Measurements from ENCODE around the gene IFT80. TPM values are rescaled to one million over a fixed set of nuclear protein-coding genes. Genes with fewer than 3 reads are reported as not detected.

The IFT80 gene
- total and polyA plus RNA-seq, 2 experiments from 2014 or later: 14.1 to 33.0 TPM

DNA sequence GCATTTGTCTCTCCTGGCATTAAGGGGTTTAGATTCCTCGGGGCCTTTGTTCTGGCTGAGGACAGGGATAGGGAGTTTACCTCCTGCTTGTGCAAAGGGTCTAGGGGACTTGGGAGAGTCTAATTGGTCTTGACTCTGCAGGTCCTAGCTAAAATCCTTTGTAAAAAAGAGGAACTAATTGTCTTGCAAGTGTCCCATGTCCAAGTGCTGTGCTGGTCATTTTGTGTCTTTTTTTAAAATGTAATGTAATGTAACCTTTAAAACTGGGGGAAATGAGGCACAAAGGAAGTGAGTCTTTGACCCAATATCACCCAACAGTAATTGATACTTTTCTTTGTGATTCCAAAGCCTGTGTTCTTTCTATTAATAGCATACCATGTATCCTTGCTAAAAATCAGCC is 188.7 kb downstream of the IFT80 start:
- H4K20me1 ChIP-seq (replicated peaks; ENCODE audit: insufficient read depth): no peaks in the 10 kb centered on the region
- no peaks in the 10 kb centered on the region for H3K27me3 ChIP-seq (ENCODE audit: insufficient read depth)
- no peaks in the 10 kb centered on the region for H3K27me3 Mint-ChIP-seq (ENCODE audit: insufficient read depth, low read depth, poor library complexity)
- no peaks in the 10 kb centered on the region for H3K4me1 ChIP-seq (ENCODE audit: insufficient read depth)
- no peak overlapping the region for H3K27ac Mint-ChIP-seq
- DNase-seq (ENCODE audit: low spot score) (no peak), ATAC-seq (no peak)
- H3K9me3 Mint-ChIP-seq: no peaks in the 10 kb centered on the region; the same call in 2 of the 3 replicates
- H3K4me1 Mint-ChIP-seq: no peaks in the 10 kb centered on the region
- H3K4me3 Mint-ChIP-seq: no peak overlapping the region
- no peaks in the 10 kb centered on the region for H3K9me2 ChIP-seq (ENCODE audit: insufficient read depth)
- H3K36me3 ChIP-seq (ENCODE audit: insufficient read depth): no peaks in the 10 kb centered on the region
- H3K4me2 ChIP-seq: no peak overlapping the region
- H3K79me2 ChIP-seq (replicated peaks; ENCODE audit: insufficient read depth): no peaks in the 10 kb centered on the region
- H3K36me3 Mint-ChIP-seq (ENCODE audit: low read depth): no peaks in the 10 kb centered on the region
- no peak for TF ChIP-seq POLR2AphosphoS5 (IDR thresholded peaks at IDR 0.05; ENCODE audit: low read depth)
- no peak for TF ChIP-seq ZNF462 (CRISPR knock-in tag; IDR thresholded peaks at IDR 0.05)
- no peak for TF ChIP-seq ZNF114 (CRISPR knock-in tag; IDR thresholded peaks at IDR 0.05)
- TF ChIP-seq STAT1 (IDR thresholded peaks at IDR 0.05; ENCODE audit: unreplicated experiment): no peak
- no peak for TF ChIP-seq EZH2phosphoT487 (IDR thresholded peaks at IDR 0.05; ENCODE audit: unreplicated experiment)
- TF ChIP-seq NANOG (IDR thresholded peaks at IDR 0.05; ENCODE audit: borderline replicate concordance): no peak
- no peak for TF ChIP-seq EZH2 (IDR thresholded peaks at IDR 0.05; ENCODE audit: low read depth, unreplicated experiment)
- no peak for TF ChIP-seq CREB1 (CRISPR knock-in tag; IDR thresholded peaks at IDR 0.05; ENCODE audit: low read depth)
- TF ChIP-seq ZNF331 (CRISPR knock-in tag; IDR thresholded peaks at IDR 0.05; ENCODE audit: low read depth): no peak
- no peak for TF ChIP-seq ETS1 (IDR thresholded peaks at IDR 0.05)
- TF ChIP-seq, protein P1, sequence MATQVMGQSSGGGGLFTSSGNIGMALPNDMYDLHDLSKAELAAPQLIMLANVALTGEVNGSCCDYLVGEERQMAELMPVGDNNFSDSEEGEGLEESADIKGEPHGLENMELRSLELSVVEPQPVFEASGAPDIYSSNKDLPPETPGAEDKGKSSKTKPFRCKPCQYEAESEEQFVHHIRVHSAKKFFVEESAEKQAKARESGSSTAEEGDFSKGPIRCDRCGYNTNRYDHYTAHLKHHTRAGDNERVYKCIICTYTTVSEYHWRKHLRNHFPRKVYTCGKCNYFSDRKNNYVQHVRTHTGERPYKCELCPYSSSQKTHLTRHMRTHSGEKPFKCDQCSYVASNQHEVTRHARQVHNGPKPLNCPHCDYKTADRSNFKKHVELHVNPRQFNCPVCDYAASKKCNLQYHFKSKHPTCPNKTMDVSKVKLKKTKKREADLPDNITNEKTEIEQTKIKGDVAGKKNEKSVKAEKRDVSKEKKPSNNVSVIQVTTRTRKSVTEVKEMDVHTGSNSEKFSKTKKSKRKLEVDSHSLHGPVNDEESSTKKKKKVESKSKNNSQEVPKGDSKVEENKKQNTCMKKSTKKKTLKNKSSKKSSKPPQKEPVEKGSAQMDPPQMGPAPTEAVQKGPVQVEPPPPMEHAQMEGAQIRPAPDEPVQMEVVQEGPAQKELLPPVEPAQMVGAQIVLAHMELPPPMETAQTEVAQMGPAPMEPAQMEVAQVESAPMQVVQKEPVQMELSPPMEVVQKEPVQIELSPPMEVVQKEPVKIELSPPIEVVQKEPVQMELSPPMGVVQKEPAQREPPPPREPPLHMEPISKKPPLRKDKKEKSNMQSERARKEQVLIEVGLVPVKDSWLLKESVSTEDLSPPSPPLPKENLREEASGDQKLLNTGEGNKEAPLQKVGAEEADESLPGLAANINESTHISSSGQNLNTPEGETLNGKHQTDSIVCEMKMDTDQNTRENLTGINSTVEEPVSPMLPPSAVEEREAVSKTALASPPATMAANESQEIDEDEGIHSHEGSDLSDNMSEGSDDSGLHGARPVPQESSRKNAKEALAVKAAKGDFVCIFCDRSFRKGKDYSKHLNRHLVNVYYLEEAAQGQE (IDR thresholded peaks at IDR 0.05; ENCODE audit: unreplicated experiment): no peak
- TF ChIP-seq JUNB (IDR thresholded peaks at IDR 0.05; ENCODE audit: unreplicated experiment): no peak
- no peak overlapping the region for H3K27ac ChIP-seq (ENCODE audit: low read depth)
- no peak overlapping the region for H3K4me3 ChIP-seq
- 0 out of 2 replicates have a peak overlapping the region, but pooled peaks have one; percentile 23 for H2AFZ ChIP-seq
- no peaks in the 10 kb centered on the region for H3F3A ChIP-seq (replicated peaks; ENCODE audit: low read depth)

Measured in GM23338 (cell line).